Ishikawa (cell line): ENCODE measurements around the gene MUC4.

Experiments
- CEBPB ChIP-seq: IDR thresholded peaks from 2 replicates; pipeline ENCODE4 v1.6.1; 2012
- CREB1 ChIP-seq: IDR thresholded peaks from 2 replicates; pipeline ENCODE4 v1.6.1; 2012; ENCODE audit warnings: low read depth
- EGR1 ChIP-seq: IDR thresholded peaks from 2 replicates; pipeline ENCODE4 v1.6.1; 2012
- EP300 ChIP-seq: IDR thresholded peaks from 2 replicates; pipeline ENCODE4 v1.6.1; 2012; ENCODE audit warnings: borderline replicate concordance
- FOXM1 ChIP-seq: IDR thresholded peaks from 2 replicates; pipeline ENCODE4 v1.6.1; 2012; ENCODE audit warnings: low read depth, borderline replicate concordance
- NFIC ChIP-seq: IDR thresholded peaks from 2 replicates; pipeline ENCODE4 v1.6.1; 2012
- RAD21 ChIP-seq: IDR thresholded peaks from 2 replicates; pipeline ENCODE4 v1.6.1; 2012; ENCODE audit warnings: low read depth
- TAF1 ChIP-seq: IDR thresholded peaks from 2 replicates; pipeline ENCODE4 v1.6.1; 2012; ENCODE audit warnings: low read depth, mild to moderate bottlenecking
- TCF12 ChIP-seq: IDR thresholded peaks from 2 replicates; pipeline ENCODE4 v1.6.1; 2012; ENCODE audit warnings: low read depth
- TEAD4 ChIP-seq: IDR thresholded peaks from 2 replicates; pipeline ENCODE4 v1.6.1; 2012
- YY1 ChIP-seq: IDR thresholded peaks from 2 replicates; pipeline ENCODE4 v1.6.1; 2012; ENCODE audit warnings: low read depth
- ZBTB7A ChIP-seq: IDR thresholded peaks from 2 replicates; pipeline ENCODE4 v1.6.1; 2012; ENCODE audit warnings: low read depth
- TF ChIP-seq, protein P1 (sequence below): IDR thresholded peaks from 2 replicates; pipeline ENCODE4 v1.6.1; 2012
- TF ChIP-seq, protein P2 (sequence below): IDR thresholded peaks from 2 replicates; pipeline ENCODE4 v1.6.1; 2012
- TF ChIP-seq, protein P3 (sequence below): IDR thresholded peaks from 2 replicates; pipeline ENCODE4 v1.6.1; 2012; ENCODE audit warnings: low read depth, mild to moderate bottlenecking

MUC4 gene

DNA sequence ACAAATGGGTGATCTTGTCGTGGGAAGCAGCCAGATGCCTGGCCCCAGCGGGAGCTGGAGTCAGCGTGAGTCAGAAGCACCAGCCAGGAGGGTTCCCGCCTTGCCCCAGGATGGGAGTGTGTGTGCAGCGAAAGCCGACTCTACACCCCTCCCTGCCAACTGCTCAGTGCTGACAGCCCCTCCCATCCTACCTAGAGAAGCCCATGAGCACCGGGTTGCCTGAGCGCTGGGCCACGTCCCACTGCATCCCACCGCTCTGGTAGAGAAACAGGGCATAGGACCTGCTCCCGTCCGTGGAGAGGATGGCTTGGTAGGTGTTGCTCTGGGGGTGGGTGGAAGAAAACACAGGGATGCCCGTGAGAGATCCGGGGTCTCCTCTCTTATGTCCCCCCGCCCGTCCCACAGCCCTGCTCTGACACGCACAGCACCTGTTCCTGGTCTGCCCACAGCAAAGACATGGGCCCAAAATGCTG is 42.9 kb downstream of the MUC4 start:
- TF ChIP-seq TCF12 (no peak), EP300 (no peak), RAD21 (no peak), NFIC (no peak), FOXM1 (no peak), CREB1 (no peak), CEBPB (no peak), ZBTB7A (no peak), YY1 (no peak), EGR1 (no peak), TAF1 (no peak)
- TF ChIP-seq, protein P1, sequence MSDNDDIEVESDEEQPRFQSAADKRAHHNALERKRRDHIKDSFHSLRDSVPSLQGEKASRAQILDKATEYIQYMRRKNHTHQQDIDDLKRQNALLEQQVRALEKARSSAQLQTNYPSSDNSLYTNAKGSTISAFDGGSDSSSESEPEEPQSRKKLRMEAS = no peak
- TF ChIP-seq, protein P2, sequence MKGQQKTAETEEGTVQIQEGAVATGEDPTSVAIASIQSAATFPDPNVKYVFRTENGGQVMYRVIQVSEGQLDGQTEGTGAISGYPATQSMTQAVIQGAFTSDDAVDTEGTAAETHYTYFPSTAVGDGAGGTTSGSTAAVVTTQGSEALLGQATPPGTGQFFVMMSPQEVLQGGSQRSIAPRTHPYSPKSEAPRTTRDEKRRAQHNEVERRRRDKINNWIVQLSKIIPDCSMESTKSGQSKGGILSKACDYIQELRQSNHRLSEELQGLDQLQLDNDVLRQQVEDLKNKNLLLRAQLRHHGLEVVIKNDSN = no peak
- TF ChIP-seq, protein P3, sequence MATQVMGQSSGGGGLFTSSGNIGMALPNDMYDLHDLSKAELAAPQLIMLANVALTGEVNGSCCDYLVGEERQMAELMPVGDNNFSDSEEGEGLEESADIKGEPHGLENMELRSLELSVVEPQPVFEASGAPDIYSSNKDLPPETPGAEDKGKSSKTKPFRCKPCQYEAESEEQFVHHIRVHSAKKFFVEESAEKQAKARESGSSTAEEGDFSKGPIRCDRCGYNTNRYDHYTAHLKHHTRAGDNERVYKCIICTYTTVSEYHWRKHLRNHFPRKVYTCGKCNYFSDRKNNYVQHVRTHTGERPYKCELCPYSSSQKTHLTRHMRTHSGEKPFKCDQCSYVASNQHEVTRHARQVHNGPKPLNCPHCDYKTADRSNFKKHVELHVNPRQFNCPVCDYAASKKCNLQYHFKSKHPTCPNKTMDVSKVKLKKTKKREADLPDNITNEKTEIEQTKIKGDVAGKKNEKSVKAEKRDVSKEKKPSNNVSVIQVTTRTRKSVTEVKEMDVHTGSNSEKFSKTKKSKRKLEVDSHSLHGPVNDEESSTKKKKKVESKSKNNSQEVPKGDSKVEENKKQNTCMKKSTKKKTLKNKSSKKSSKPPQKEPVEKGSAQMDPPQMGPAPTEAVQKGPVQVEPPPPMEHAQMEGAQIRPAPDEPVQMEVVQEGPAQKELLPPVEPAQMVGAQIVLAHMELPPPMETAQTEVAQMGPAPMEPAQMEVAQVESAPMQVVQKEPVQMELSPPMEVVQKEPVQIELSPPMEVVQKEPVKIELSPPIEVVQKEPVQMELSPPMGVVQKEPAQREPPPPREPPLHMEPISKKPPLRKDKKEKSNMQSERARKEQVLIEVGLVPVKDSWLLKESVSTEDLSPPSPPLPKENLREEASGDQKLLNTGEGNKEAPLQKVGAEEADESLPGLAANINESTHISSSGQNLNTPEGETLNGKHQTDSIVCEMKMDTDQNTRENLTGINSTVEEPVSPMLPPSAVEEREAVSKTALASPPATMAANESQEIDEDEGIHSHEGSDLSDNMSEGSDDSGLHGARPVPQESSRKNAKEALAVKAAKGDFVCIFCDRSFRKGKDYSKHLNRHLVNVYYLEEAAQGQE = no peak

DNA sequence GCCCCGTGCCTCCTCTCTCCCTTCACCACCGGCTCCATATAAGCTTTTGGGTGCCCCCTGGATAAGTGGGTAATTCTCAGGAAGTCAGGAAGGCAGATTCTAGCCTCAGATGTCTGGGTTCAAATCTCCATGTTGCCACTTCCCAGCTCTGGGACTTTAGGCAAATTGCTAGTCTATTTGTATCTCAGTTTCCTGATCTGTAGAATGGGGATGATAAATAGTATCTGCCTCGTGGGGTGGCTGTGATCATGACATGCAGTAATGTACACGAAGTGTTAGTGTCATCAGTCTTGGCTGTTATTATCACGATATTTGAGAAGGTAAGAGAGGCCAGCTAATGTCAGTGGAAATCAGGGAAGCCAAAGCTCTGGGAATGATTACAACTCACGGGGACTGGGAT is 43.3 kb downstream of the MUC4 start:
- TF ChIP-seq, protein P1 = no peak
- no peak for TF ChIP-seq NFIC

DNA sequence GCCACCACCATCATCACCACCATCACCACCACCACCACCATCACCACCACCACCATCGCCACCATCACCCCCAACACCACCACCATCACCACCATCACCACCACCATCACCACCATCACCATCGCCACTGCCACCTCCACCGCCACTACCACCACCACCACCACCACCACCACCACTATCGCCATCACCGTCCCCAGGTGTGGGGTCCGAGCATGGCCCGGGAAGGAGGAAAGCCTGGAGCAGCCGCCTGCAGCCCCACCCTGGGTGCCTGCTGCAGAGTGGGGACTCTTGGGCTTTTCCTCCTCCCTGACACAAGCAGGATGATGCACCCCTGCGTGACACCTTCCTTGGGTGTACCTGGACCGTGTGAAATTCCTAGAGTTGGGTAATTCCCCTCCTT is 43.9 kb downstream of the MUC4 start:
- TF ChIP-seq RAD21 (no peak), TCF12 (no peak), YY1 (no peak), EGR1 (no peak), FOXM1 (no peak), CEBPB (no peak), TAF1 (no peak), CREB1 (no peak), ZBTB7A (no peak), NFIC (no peak), EP300 (no peak), TEAD4 (no peak)
- TF ChIP-seq, protein P2 = no peak
- TF ChIP-seq, protein P3 = no peak
- TF ChIP-seq, protein P1 = no peak

DNA sequence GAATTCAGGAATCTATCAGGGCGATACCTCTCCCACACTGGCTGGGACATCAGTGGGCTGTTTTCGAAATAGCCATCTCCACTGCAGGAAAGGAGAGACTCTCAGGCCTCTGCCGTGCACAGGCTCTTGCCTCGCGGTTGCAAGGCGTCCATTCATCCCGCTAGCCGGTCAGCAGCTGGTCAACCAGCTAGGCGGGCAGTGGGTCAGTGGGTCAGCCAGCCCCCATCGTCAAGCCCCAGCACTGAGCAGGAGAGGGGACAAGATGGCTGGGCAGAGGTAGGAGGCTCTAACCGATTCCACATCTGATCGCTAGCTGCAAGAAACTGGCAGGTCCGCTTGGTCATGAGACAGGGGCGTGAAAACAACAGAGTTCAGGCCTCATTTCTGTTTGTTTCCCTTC is 45.1 kb downstream of the MUC4 start:
- no peak for TF ChIP-seq EP300
- TF ChIP-seq, protein P1 = no peak
- no peak for TF ChIP-seq YY1
- TF ChIP-seq NFIC = no peak
- TF ChIP-seq CREB1 = no peak
- no peak for TF ChIP-seq TAF1
- TF ChIP-seq, protein P3 = no peak
- TF ChIP-seq, protein P2 = no peak
- TF ChIP-seq RAD21 = no peak
- TF ChIP-seq FOXM1 = no peak
- no peak for TF ChIP-seq EGR1
- TF ChIP-seq TEAD4 = no peak
- TF ChIP-seq CEBPB = no peak
